HepG2 (cell line): ENCODE data around the gene CNPPD1. TPM values are rescaled to one million over a fixed set of nuclear protein-coding genes. Genes with fewer than 3 reads are reported as not detected.
A peak's percentile ranks its signal among the peaks of the same experiment; 100 is the strongest.

Experiments used
- ATAC-seq: fragments of 200-7000 bp; cut with Tn5 transposase; 3 replicates; pipeline ENCODE4 v1.9.1; 2020; ENCODE audit warnings: mild to moderate bottlenecking, moderate library complexity
- BruUV-seq: library from RNA; stranded (reverse); fragments of 400-500 nt; replicated peaks from 2 replicates; lab custom pipeline; 2021; lab: Mats Ljungman, UMichigan
- CTCF ChIA-PET: fragments of 300-600 bp; formaldehyde crosslinking; extraction: SDS; loops from one replicate; lab custom pipeline; 2021; ENCODE audit warnings: low total read pairs, inconsistent platforms, low intra/inter-chr PET ratio; lab: Yijun Ruan, JAX
- POLR2A ChIA-PET: fragments of 350-600 bp; sonication (Branson Sonifier 250); formaldehyde crosslinking; loops from one replicate; lab custom pipeline; 2020; ENCODE audit warnings: antibody characterized with exemption, inconsistent platforms; lab: Yijun Ruan, JAX
- DNase-seq: peaks from one replicate; pipeline ENCODE4 v3.0.0-alpha.2; 2015; ENCODE audit warnings: low spot score
- FAIRE-seq: peaks from 3 replicates; lab custom pipeline; 2011; peaks lifted over from hg19 to GRCh38; lab: Jason Lieb, UNC
- H2AFZ ChIP-seq: one replicate; pipeline ENCODE4 v1.6.1; 2011; ENCODE audit warnings: low read length, inconsistent platforms
- H3K27ac ChIP-seq: fragments of 300-600 bp; 3 replicates; pipeline ENCODE4 v1.8.0; 2011; ENCODE audit warnings: mixed run types, mild to moderate bottlenecking, mixed read lengths, low read length, inconsistent platforms; ENCODE audit not compliant: insufficient read depth; ENCODE audit errors: extremely low read length
- H3K27me3 ChIP-seq, 2 experiments: fragments of 200-600 bp in 1 of 2; 2 replicates in 1 of 2; 3 replicates in 1 of 2; pipeline versions ENCODE4 v1.6.0 to v1.8.0; 2011; ENCODE audit warnings: low read length in 2 of 2, mild to moderate bottlenecking in 2 of 2, moderate library complexity in 2 of 2, inconsistent platforms in 1 of 2; ENCODE audit not compliant: insufficient read depth in 2 of 2, control insufficient read depth in 1 of 2
- H3K36me3 ChIP-seq, 2 experiments: fragments of 200-600 bp in 1 of 2; replicated peaks in 1 of 2; 2 replicates in 1 of 2; 3 replicates in 1 of 2; pipeline versions ENCODE4 v1.5.1 to v1.8.0; 2011; ENCODE audit warnings: low read length in 2 of 2, inconsistent platforms in 1 of 2; ENCODE audit not compliant: insufficient read depth in 2 of 2, control insufficient read depth in 1 of 2
- H3K4me1 ChIP-seq: 2 replicates; pipeline ENCODE4 v1.5.1; 2012; ENCODE audit warnings: low read length, inconsistent platforms; ENCODE audit not compliant: insufficient read depth
- H3K4me2 ChIP-seq: 2 replicates; pipeline ENCODE4 v1.6.0; 2011; ENCODE audit warnings: low read depth, low read length, inconsistent platforms
- H3K4me3 ChIP-seq, 3 experiments: fragments of 200-600 bp in 1 of 3; sonication (generic), shearing (Covaris generic) in 1 of 3; replicated peaks in 1 of 3; 2 replicates each; pipeline ENCODE4 v1.5.1; 2011 to 2016; ENCODE audit warnings: low read length in 3 of 3, inconsistent platforms in 2 of 3, low read depth in 2 of 3, mild to moderate bottlenecking in 2 of 3, control low read depth in 1 of 3, mixed read lengths in 1 of 3; ENCODE audit not compliant: insufficient read depth in 1 of 3
- H3K79me2 ChIP-seq: one replicate; pipeline ENCODE4 v1.6.1; 2011; ENCODE audit warnings: low read length, inconsistent platforms; ENCODE audit not compliant: insufficient read depth
- H3K9ac ChIP-seq: 2 replicates; pipeline ENCODE4 v1.6.0; 2011; ENCODE audit warnings: mild to moderate bottlenecking, low read depth, low read length, inconsistent platforms; ENCODE audit not compliant: insufficient read depth
- H3K9me3 ChIP-seq: 2 replicates; pipeline ENCODE4 v1.5.1; 2012; ENCODE audit warnings: mild to moderate bottlenecking, low read length
- H4K20me1 ChIP-seq: 2 replicates; pipeline ENCODE4 v1.6.0; 2011; ENCODE audit warnings: inconsistent platforms, mild to moderate bottlenecking, low read length, moderate library complexity; ENCODE audit not compliant: insufficient read depth
- RBFOX2 ChIP-seq: fragments of 200-400 bp; formaldehyde crosslinking; IDR thresholded peaks from 2 replicates; pipeline ENCODE4 v1.6.1; 2017; ENCODE audit warnings: low read depth, mild to moderate bottlenecking, low read length
- SMC3 ChIP-seq: IDR thresholded peaks from 2 replicates; pipeline ENCODE4 v1.6.1; 2011; ENCODE audit warnings: low read length, improper control_type of control experiment
- ZNF841 ChIP-seq: sonication (generic); formaldehyde crosslinking; IDR thresholded peaks from 2 replicates; pipeline ENCODE4 v1.8.1; 2023; ENCODE audit warnings: missing genetic modification reagents, borderline replicate concordance
- WGBS: methylation state at CpG from one replicate; pipeline ENCODE4 v1.1.6; 2017; ENCODE audit warnings: low lambda C conversion rate; 5-methylcytosine and 5-hydroxymethylcytosine counted together
- in situ Hi-C: cut with HindIII; loops from 2 replicates; pipeline ENCODE4 v1.10.0; 2017; ENCODE audit warnings: low pct_unique_long_range_greater_than_20kb; ENCODE audit not compliant: extremely low pct_ligation_motif_present
- intact Hi-C: fragments of 100-400 bp; cut with micrococcal nuclease; formaldehyde crosslinking; loops from one replicate; pipeline ENCODE4 v1.10.0; 2022; ENCODE audit not compliant: unreplicated experiment
- polyA plus RNA-seq, 8 experiments: library from polyadenylated mRNA; depleted of rRNA in 3 of 8; stranded (reverse) in 7 of 8; unstranded in 1 of 8; fragments of >200 nt; fragmentation: Illumina TruSeq in 4 of 8; extraction: Trizol in 4 of 8; gene quantifications; 2 replicates each; pipeline versions ENCODE4 v1.2.1 to v1.2.3, GENCODE V29; 2011 to 2016; ENCODE audit warnings: low read depth in 4 of 8, missing spikeins in 1 of 8, mixed read lengths in 1 of 8; ENCODE audit not compliant: insufficient read depth in 1 of 8
- total RNA-seq, 5 experiments: library from RNA; depleted of rRNA; stranded (reverse); fragments of >200 nt; fragmentation: Illumina TruSeq; extraction: Trizol; gene quantifications; 2 replicates each; pipeline ENCODE4 v1.2.3, GENCODE V29; 2016; ENCODE audit warnings: low read depth in 1 of 5

CNPPD1 gene
- total and polyA plus RNA-seq, 2 of the 13 experiments (the other 11 are each of a cell fraction or from before 2014, with no cell fraction given): 35.5 to 49.4 TPM

- peaks cover 7 to 23% of the 10 kb centered on the region in 2 experiments for H3K36me3 ChIP-seq
- ChIA-PET POLR2A (interaction anchor here (1.1 to 10.4 kb wide), 3 partner anchors 20 to 76 kb away, joined by 3 to 227 read pairs (median 4); partner anchors contain the start of gene ZFAND2B), CTCF (interaction anchor here (2.4 kb wide), 1 partner anchor 38 kb away, joined by 17 read pairs; no protein-coding TSS in a partner anchor)
- H3K9ac ChIP-seq: no peak overlapping the region
- FAIRE-seq: no peak
- H2AFZ ChIP-seq: no peak overlapping the region
- H3K27me3 ChIP-seq: no peaks in the 10 kb centered on the region
- H3K79me2 ChIP-seq: peaks cover 8% of the 10 kb centered on the region
- no peak overlapping the region for H3K4me3 ChIP-seq
- no peak overlapping the region for H3K27ac ChIP-seq
- no peak for DNase-seq
- H3K4me2 ChIP-seq: no peak overlapping the region
- no peaks in the 10 kb centered on the region for H4K20me1 ChIP-seq
- no peaks in the 10 kb centered on the region for H3K9me3 ChIP-seq
- intact Hi-C loops (no loop called here), in situ Hi-C loops (loop anchor here (5.0 kb wide), 2 partner anchors 34 to 124 kb away; partner anchors contain the start of gene ZFAND2B)
- H3K4me1 ChIP-seq: peaks cover 40% of the 10 kb centered on the region
- peak; percentile 40; the same call in 1 of the 2 replicates for TF ChIP-seq RBFOX2
- TF ChIP-seq SMC3: no peak
- BruUV-seq: no TSS peak
- WGBS: 98% methylated on average over 6 of the region's 6 CpGs
- no peak for ATAC-seq
Observed at GRCh38 chr2:219173176-219173575, 3.5 kb downstream of the CNPPD1 start.

- BruUV-seq: no TSS peak
- peak; percentile 46 for TF ChIP-seq RBFOX2
- TF ChIP-seq ZNF841 (CRISPR knock-in tag): no peak
- peaks cover 0 to 2% of the 10 kb centered on the region in 2 experiments; a peak in 1 of 5 replicates for H3K27me3 ChIP-seq
- peaks cover 7 to 23% of the 10 kb centered on the region in 2 experiments for H3K36me3 ChIP-seq
- H3K4me2 ChIP-seq: no peak overlapping the region
- no peak overlapping the region for H3K4me3 ChIP-seq
- H3K79me2 ChIP-seq: peaks cover 8% of the 10 kb centered on the region
- DNase-seq (no peak), FAIRE-seq (no peak), ATAC-seq (no peak)
- 92% methylated on average over 16 of the region's 16 CpGs for WGBS
- no peaks in the 10 kb centered on the region for H4K20me1 ChIP-seq
- H3K4me1 ChIP-seq: peaks cover 38% of the 10 kb centered on the region
- in situ Hi-C loops (loop anchor here (5.0 kb wide), 2 partner anchors 35 to 125 kb away; partner anchors contain the start of gene ZFAND2B), intact Hi-C loops (no loop called here)
- H3K27ac ChIP-seq: no peak overlapping the region
- H3K9me3 ChIP-seq: no peaks in the 10 kb centered on the region
- ChIA-PET CTCF (interaction anchor here (1.8 to 2.4 kb wide), 3 partner anchors 36 to 126 kb away, joined by 8 to 17 read pairs (median 11); no protein-coding TSS in a partner anchor), POLR2A (interaction anchor here (1.2 to 10.4 kb wide), 5 partner anchors 9 to 57 kb away, joined by 3 to 227 read pairs (median 5); partner anchors contain the start of genes ANKZF1, ATG9A and ZFAND2B)
- no peak overlapping the region for H2AFZ ChIP-seq
- H3K9ac ChIP-seq: no peak overlapping the region
Observed at GRCh38 chr2:219172231-219173154, 4.2 kb downstream of the CNPPD1 start.
